ENCODE data around the gene HSH2D. TPM values are rescaled to one million over a fixed set of nuclear protein-coding genes. Genes with fewer than 3 reads are reported as not detected.

HSH2D gene
- total RNA-seq, 1 donor from 2014 or later = 0.46 TPM

DNA sequence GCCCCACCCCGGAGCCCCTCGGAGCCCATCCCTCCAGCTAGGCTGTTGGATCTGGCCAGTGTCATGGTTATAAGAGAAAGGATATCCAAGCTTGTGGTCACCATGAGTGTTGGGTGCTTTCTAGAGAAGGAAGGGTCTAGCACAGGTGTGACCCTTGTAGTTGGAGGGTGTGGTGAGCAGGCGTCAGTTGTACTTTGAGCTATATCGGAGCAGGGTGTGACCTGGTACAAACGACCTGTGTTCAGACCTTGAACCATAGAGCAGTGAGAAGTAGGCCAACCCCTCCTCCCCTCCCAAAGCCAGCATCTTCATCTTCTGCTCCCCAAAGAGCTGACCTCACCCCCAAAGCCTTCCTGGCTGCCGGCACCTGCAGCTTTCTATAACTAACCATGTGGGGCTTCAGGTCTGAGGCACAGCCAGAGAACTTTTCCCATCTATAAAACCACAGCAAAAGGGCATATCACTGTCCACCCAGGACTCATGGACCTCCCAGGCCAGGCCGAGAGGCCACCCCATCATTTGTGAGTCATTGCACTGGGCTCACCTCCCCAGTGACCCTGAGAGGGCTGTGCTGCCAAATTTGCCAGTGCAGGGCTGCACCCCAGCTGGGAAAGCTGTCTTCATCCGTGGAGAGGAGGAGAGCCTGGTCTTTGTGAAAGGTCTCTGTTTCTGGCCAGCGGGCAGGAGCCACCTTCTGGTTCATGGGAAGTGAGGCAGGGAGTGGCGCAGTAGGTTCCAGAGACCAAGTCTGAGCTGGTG lies 17.6 kb upstream of the HSH2D start:
- H3K36me3 ChIP-seq (ENCODE audit: control insufficient read depth, insufficient read depth, low read length) = peaks cover 6% of the 10 kb centered on the region
- H3K4me3 ChIP-seq (ENCODE audit: low read depth, low read length) = no peak overlapping the region
- TF ChIP-seq CTCF (IDR thresholded peaks at IDR 0.05; ENCODE audit: insufficient read depth, low read length, poor library complexity, severe bottlenecking) = no peak
- no peak for DNase-seq (ENCODE audit: low read depth)
- H3K27me3 ChIP-seq (ENCODE audit: control insufficient read depth, insufficient read depth, low read length) = no peaks in the 10 kb centered on the region

DNA sequence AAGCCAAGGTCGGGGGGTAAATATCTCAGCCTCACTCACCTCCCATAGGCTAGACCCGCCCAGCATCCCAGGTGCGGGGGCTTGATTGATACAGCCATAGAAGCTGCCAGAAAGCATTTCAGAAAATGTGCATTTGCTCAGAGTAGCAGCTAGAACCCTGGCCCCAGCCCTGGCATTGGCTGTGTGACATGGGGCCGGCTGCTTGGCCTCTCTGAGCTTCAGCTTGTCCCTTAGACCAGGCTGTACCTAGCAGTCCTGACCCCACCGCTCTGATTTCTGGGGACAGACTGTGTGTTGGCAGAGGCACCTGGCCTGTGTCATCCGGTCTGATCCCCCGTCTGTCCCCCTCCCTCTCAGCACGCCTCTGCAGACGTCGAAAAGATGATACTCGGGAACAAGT lies 16.4 kb upstream of the HSH2D start:
- peaks cover 6% of the 10 kb centered on the region for H3K36me3 ChIP-seq (ENCODE audit: control insufficient read depth, insufficient read depth, low read length)

GRCh38 chr19:16127776-16128371 lies 15.6 kb upstream of the HSH2D start:
- no peak overlapping the region for H3K4me3 ChIP-seq (ENCODE audit: low read depth, low read length)
- peaks cover 6% of the 10 kb centered on the region for H3K36me3 ChIP-seq (ENCODE audit: control insufficient read depth, insufficient read depth, low read length)
- no peak for DNase-seq (ENCODE audit: low read depth)
- no peak for TF ChIP-seq CTCF (IDR thresholded peaks at IDR 0.05; ENCODE audit: insufficient read depth, low read length, poor library complexity, severe bottlenecking)
- H3K27me3 ChIP-seq (ENCODE audit: control insufficient read depth, insufficient read depth, low read length) = no peaks in the 10 kb centered on the region

More for the DNA sequence above, 16.4 kb upstream of the HSH2D start:
- TF ChIP-seq CTCF (IDR thresholded peaks at IDR 0.05; ENCODE audit: insufficient read depth, low read length, poor library complexity, severe bottlenecking) = no peak
- DNase-seq (ENCODE audit: low read depth) = no peak
- no peaks in the 10 kb centered on the region for H3K27me3 ChIP-seq (ENCODE audit: control insufficient read depth, insufficient read depth, low read length)
- H3K4me3 ChIP-seq (ENCODE audit: low read depth, low read length) = no peak overlapping the region

GRCh38 chr19:16131648-16132047 lies 11.8 kb upstream of the HSH2D start:
- DNase-seq (ENCODE audit: low read depth) = no peak
- no peak for TF ChIP-seq CTCF (IDR thresholded peaks at IDR 0.05; ENCODE audit: insufficient read depth, low read length, poor library complexity, severe bottlenecking)
- Histone ChIP-seq H3K36me3 (ENCODE audit: control insufficient read depth, insufficient read depth, low read length) (peaks cover 3% of the 10 kb centered on the region), H3K27me3 (ENCODE audit: control insufficient read depth, insufficient read depth, low read length) (no peaks in the 10 kb centered on the region), H3K4me3 (ENCODE audit: low read depth, low read length) (no peak overlapping the region)

DNA sequence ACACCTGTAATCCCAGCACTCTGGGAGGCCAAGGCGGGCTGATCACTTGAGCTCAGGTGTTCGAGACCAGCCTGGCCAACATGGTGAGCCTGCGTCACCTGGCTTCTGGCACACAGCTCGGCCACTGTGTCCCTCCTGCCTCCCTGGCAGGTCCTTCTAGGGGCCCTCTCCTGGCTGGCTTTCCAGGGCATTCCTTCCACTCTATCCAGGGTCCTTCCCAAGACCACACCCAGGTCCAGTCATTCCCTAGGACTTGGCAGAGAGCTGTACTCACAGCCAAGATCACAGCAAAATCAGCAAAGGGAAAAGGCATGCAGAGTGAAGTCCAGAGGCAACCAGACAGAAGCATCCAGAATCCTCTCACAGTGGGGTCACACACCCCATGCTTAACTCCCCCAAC lies 9.7 kb upstream of the HSH2D start:
- Histone ChIP-seq H3K36me3 (ENCODE audit: control insufficient read depth, insufficient read depth, low read length) (peaks cover under 1% of the 10 kb centered on the region), H3K4me3 (ENCODE audit: low read depth, low read length) (no peak overlapping the region), H3K27me3 (ENCODE audit: control insufficient read depth, insufficient read depth, low read length) (no peaks in the 10 kb centered on the region)
- DNase-seq (ENCODE audit: low read depth) = no peak
- TF ChIP-seq CTCF (IDR thresholded peaks at IDR 0.05; ENCODE audit: insufficient read depth, low read length, poor library complexity, severe bottlenecking) = no peak

All from kidney epithelial cell (primary cell).